ENCODE data around the gene SH3BP2. TPM values are rescaled to one million over a fixed set of nuclear protein-coding genes. Genes with fewer than 3 reads are reported as not detected.

The SH3BP2 gene
- total RNA-seq, 1 experiment from 2014 or later = 17.4 TPM

DNA sequence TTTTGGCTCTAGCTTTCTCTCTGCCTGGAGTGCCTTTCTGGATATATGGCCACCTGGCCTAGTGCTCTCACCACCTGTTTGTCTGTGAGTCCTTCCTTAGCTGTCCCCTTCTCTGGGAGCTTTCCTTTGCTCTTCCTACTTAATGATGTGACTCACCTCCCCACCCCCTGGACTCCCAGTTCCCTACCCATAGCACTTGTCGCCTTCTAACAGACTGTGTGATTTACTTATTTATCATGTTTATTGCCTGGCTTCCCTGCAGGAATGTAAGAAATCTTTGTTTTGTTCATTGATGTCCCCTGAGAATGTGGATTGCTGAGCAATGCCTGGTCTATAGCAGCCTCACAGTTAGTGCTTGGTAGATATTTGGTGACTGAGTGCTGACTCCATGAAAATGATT, 69.6 kb downstream of the SH3BP2 start:
- Histone ChIP-seq H3K9ac (ENCODE audit: low read length) (no peak overlapping the region), H3K27ac (ENCODE audit: low read length) (no peak overlapping the region), H3K4me2 (ENCODE audit: low read length) (no peak overlapping the region), H3F3A (ENCODE audit: low read length, unreplicated experiment) (peaks cover 3% of the 10 kb centered on the region), H3K36me3 (ENCODE audit: low read depth, low read length) (no peaks in the 10 kb centered on the region), H3K27me3 (ENCODE audit: low read length) (no peaks in the 10 kb centered on the region), H3K9me3 (ENCODE audit: low read length) (no peaks in the 10 kb centered on the region), H3K4me3 (ENCODE audit: low read length) (no peak overlapping the region), H4K20me1 (ENCODE audit: low read length) (0 out of 2 replicates have a peak, but pooled peaks cover 4% of the 10 kb centered on the region), H3K4me1 (ENCODE audit: insufficient read depth, low read length) (peaks cover 12% of the 10 kb centered on the region), H3K79me2 (ENCODE audit: low read length) (peaks cover 89% of the 10 kb centered on the region), H2AFZ (ENCODE audit: low read length) (no peak overlapping the region), H3K9me2 (replicated peaks; ENCODE audit: low read length) (no peaks in the 10 kb centered on the region)
- ATAC-seq (peak; percentile 97), DNase-seq (peak; percentile 45)
- ChIA-PET POLR2A (ENCODE audit: unreplicated experiment) (no interaction called here), CTCF (interaction anchor here (0.7 kb wide), 1 partner anchor 433 kb away, joined by 5 read pairs; no protein-coding TSS in a partner anchor)
- intact Hi-C loops (cut with micrococcal nuclease) = loop anchor here (1.0 kb wide), 1 partner anchor 33 kb away; no protein-coding TSS in a partner anchor
- no TSS peak for BruUV-seq (replicated peaks)
- TF ChIP-seq, protein P1, sequence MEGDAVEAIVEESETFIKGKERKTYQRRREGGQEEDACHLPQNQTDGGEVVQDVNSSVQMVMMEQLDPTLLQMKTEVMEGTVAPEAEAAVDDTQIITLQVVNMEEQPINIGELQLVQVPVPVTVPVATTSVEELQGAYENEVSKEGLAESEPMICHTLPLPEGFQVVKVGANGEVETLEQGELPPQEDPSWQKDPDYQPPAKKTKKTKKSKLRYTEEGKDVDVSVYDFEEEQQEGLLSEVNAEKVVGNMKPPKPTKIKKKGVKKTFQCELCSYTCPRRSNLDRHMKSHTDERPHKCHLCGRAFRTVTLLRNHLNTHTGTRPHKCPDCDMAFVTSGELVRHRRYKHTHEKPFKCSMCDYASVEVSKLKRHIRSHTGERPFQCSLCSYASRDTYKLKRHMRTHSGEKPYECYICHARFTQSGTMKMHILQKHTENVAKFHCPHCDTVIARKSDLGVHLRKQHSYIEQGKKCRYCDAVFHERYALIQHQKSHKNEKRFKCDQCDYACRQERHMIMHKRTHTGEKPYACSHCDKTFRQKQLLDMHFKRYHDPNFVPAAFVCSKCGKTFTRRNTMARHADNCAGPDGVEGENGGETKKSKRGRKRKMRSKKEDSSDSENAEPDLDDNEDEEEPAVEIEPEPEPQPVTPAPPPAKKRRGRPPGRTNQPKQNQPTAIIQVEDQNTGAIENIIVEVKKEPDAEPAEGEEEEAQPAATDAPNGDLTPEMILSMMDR (conservative IDR thresholded peaks at IDR 0.05; ENCODE audit: low read depth, low read length) = no peak
- TF ChIP-seq EZH2 (IDR thresholded peaks at IDR 0.05; ENCODE audit: low read length, unreplicated experiment) (no peak), EZH2phosphoT487 (IDR thresholded peaks at IDR 0.05; ENCODE audit: borderline replicate concordance, low read length) (no peak)

DNA sequence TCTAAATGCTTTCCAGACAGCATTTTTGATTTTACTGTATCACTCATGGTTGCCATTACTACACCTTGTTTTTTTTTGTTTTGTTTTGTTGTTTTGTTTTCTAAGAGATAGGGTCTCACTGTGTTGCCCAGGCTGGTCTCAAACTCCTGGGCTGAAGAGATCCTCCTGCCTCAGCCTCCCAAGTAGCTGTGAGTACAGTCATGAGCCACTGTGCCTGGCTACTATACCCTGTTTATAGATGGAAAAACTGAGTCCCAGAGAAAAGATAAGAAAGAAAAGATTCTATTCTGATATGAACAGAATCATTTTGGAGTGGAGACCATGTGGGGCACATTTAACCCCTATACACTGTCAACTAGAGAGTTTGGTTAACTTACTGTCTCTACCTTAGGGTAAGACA, 70.8 kb downstream of the SH3BP2 start:
- Histone ChIP-seq H3K27me3 (ENCODE audit: low read length) (no peaks in the 10 kb centered on the region), H4K20me1 (ENCODE audit: low read length) (0 out of 2 replicates have a peak, but pooled peaks cover 4% of the 10 kb centered on the region), H3K9me2 (replicated peaks; ENCODE audit: low read length) (no peaks in the 10 kb centered on the region), H3K9ac (ENCODE audit: low read length) (no peak overlapping the region), H2AFZ (ENCODE audit: low read length) (no peak overlapping the region), H3K36me3 (ENCODE audit: low read depth, low read length) (no peaks in the 10 kb centered on the region), H3K79me2 (ENCODE audit: low read length) (peaks cover 91% of the 10 kb centered on the region), H3K4me1 (ENCODE audit: insufficient read depth, low read length) (peaks cover 12% of the 10 kb centered on the region), H3K4me3 (ENCODE audit: low read length) (no peak overlapping the region), H3K27ac (ENCODE audit: low read length) (no peak overlapping the region), H3K9me3 (ENCODE audit: low read length) (no peaks in the 10 kb centered on the region), H3F3A (ENCODE audit: low read length, unreplicated experiment) (peaks cover 3% of the 10 kb centered on the region), H3K4me2 (ENCODE audit: low read length) (no peak overlapping the region)
- ATAC-seq = no peak
- POLR2A ChIA-PET (ENCODE audit: unreplicated experiment) = no interaction called here
- CTCF ChIA-PET = no interaction called here
- TF ChIP-seq, protein P1 (conservative IDR thresholded peaks at IDR 0.05; ENCODE audit: low read depth, low read length) = no peak
- no peak for TF ChIP-seq EZH2 (IDR thresholded peaks at IDR 0.05; ENCODE audit: low read length, unreplicated experiment)
- no peak for TF ChIP-seq EZH2phosphoT487 (IDR thresholded peaks at IDR 0.05; ENCODE audit: borderline replicate concordance, low read length)
- no peak for DNase-seq
- no TSS peak for BruUV-seq (replicated peaks)
- intact Hi-C loops (cut with micrococcal nuclease) = no loop called here

DNA sequence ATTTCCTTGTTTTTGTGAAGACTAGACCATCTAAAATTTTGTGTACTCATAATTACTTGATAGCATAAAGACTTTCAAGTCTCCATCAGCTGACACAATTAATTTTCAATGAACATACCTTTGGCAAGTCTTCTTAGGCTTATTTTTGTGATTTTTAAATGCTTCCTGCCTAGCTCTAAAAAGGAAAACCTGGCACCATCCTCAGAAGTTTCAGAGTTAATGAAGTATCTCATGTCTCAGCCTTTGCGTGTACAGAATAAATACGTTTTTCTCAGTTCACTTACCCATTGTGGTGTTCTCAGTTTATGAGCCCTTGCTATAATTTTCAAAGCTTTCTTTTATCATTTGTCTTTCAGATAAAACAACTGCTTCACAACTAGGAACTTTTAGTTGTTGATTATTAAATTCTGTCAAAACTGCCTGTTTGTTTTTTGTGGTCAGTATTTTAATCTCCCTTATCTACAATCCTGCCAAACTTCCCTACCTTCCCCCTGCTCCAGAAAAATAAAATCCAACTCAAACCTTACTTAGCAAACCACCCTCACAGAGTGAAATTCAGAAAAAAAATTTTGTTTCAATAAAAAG, 72.4 kb downstream of the SH3BP2 start:
- Histone ChIP-seq H4K20me1 (ENCODE audit: low read length) (0 out of 2 replicates have a peak, but pooled peaks cover 4% of the 10 kb centered on the region), H3K4me3 (ENCODE audit: low read length) (no peak overlapping the region), H3K4me2 (ENCODE audit: low read length) (no peak overlapping the region), H3K27me3 (ENCODE audit: low read length) (no peaks in the 10 kb centered on the region), H3F3A (ENCODE audit: low read length, unreplicated experiment) (peaks cover 3% of the 10 kb centered on the region), H3K9me2 (replicated peaks; ENCODE audit: low read length) (no peaks in the 10 kb centered on the region), H3K9ac (ENCODE audit: low read length) (no peak overlapping the region), H3K9me3 (ENCODE audit: low read length) (no peaks in the 10 kb centered on the region), H2AFZ (ENCODE audit: low read length) (no peak overlapping the region), H3K79me2 (ENCODE audit: low read length) (peaks cover 90% of the 10 kb centered on the region), H3K4me1 (ENCODE audit: insufficient read depth, low read length) (peaks cover 12% of the 10 kb centered on the region), H3K36me3 (ENCODE audit: low read depth, low read length) (no peaks in the 10 kb centered on the region), H3K27ac (ENCODE audit: low read length) (no peak overlapping the region)
- BruUV-seq (replicated peaks) = no TSS peak
- DNase-seq (no peak), ATAC-seq (no peak)
- TF ChIP-seq, protein P1 (conservative IDR thresholded peaks at IDR 0.05; ENCODE audit: low read depth, low read length) = no peak
- no peak for TF ChIP-seq EZH2 (IDR thresholded peaks at IDR 0.05; ENCODE audit: low read length, unreplicated experiment)
- TF ChIP-seq EZH2phosphoT487 (IDR thresholded peaks at IDR 0.05; ENCODE audit: borderline replicate concordance, low read length) = no peak
- intact Hi-C loops (cut with micrococcal nuclease) = no loop called here
- ChIA-PET POLR2A (ENCODE audit: unreplicated experiment) (interaction anchor here (0.6 kb wide), 1 partner anchor 62 kb away, joined by 7 read pairs; no protein-coding TSS in a partner anchor), CTCF (no interaction called here)

Measured in PC-3 (cell line).